Neural cell (in vitro differentiated cells): ENCODE results near the gene CD4. TPM values are rescaled to one million over a fixed set of nuclear protein-coding genes. Genes with fewer than 3 reads are reported as not detected.

Source experiments
- H2AFZ ChIP-seq: fragments of 200-600, 300-800 bp; sonication (generic), shearing (Covaris generic); 2 replicates; pipeline ENCODE4 v1.6.0; 2014; ENCODE audit warnings: low read depth, mild to moderate bottlenecking, antibody characterized with exemption, low read length, moderate library complexity
- H3F3A ChIP-seq: fragments of 200-600 bp; shearing (Covaris generic); 2 replicates; pipeline ENCODE4 v1.6.1; 2016; ENCODE audit warnings: mild to moderate bottlenecking, moderate library complexity, mixed read lengths, antibody characterized with exemption, low read length; ENCODE audit not compliant: insufficient read depth, poor library complexity, severe bottlenecking
- H3K27ac ChIP-seq: fragments of 200-600, 300-800 bp; sonication (generic), shearing (Covaris generic); 2 replicates; pipeline ENCODE4 v1.5.1; 2014; ENCODE audit warnings: mild to moderate bottlenecking, low read length, moderate library complexity
- H3K27me3 ChIP-seq: fragments of 300-800, 200-600 bp; sonication (generic), shearing (Covaris generic); 2 replicates; pipeline ENCODE4 v1.6.0; 2014; ENCODE audit warnings: mild to moderate bottlenecking, low read depth, low read length, moderate library complexity; ENCODE audit not compliant: insufficient read depth
- H3K36me3 ChIP-seq: fragments of 300-800, 200-600 bp; sonication (generic), shearing (Covaris generic); 2 replicates; pipeline ENCODE4 v1.5.1; 2014; ENCODE audit warnings: mild to moderate bottlenecking, antibody characterized with exemption, low read length, moderate library complexity; ENCODE audit not compliant: insufficient read depth
- H3K4me2 ChIP-seq: fragments of 300-800, 200-600 bp; sonication (generic), shearing (Covaris generic); 2 replicates; pipeline ENCODE4 v1.6.0; 2014; ENCODE audit warnings: mild to moderate bottlenecking, low read length
- H3K4me3 ChIP-seq: fragments of 300-800, 200-600 bp; sonication (generic), shearing (Covaris generic); 2 replicates; pipeline ENCODE4 v1.5.1; 2014; ENCODE audit warnings: mild to moderate bottlenecking, low read length, moderate library complexity
- H3K79me2 ChIP-seq: fragments of 200-600 bp; shearing (Covaris generic); replicated peaks from 2 replicates; pipeline ENCODE4 v1.6.0; 2014; ENCODE audit warnings: mild to moderate bottlenecking, low read length, moderate library complexity; ENCODE audit not compliant: insufficient read depth
- H3K9ac ChIP-seq: fragments of 300-800, 200-600 bp; sonication (generic), shearing (Covaris generic); 2 replicates; pipeline ENCODE4 v1.6.1; 2016; ENCODE audit warnings: mild to moderate bottlenecking, low read length, mixed read lengths
- H3K9me2 ChIP-seq: fragments of 200-600 bp; shearing (Covaris generic); 2 replicates; pipeline ENCODE4 v1.6.1; 2016; ENCODE audit warnings: mild to moderate bottlenecking, low read length, mixed read lengths; ENCODE audit not compliant: insufficient read depth
- H3K9me3 ChIP-seq: fragments of 200-600, 300-800 bp; sonication (generic), shearing (Covaris generic); 2 replicates; pipeline ENCODE4 v1.6.1; 2016; ENCODE audit warnings: mild to moderate bottlenecking, mixed run types, low read length, moderate library complexity, mixed read lengths
- H4K20me1 ChIP-seq: fragments of 200-600 bp; shearing (Covaris generic); 2 replicates; pipeline ENCODE4 v1.6.1; 2016; ENCODE audit warnings: mild to moderate bottlenecking, mixed run types; ENCODE audit not compliant: insufficient read depth
- EP300 ChIP-seq: fragments of 450-650 bp; conservative IDR thresholded peaks from 2 replicates; pipeline ENCODE4 v1.6.1; 2014; ENCODE audit warnings: antibody characterized with exemption, mild to moderate bottlenecking, moderate library complexity; ENCODE audit not compliant: poor library complexity, severe bottlenecking
- EZH2 ChIP-seq: fragments of 200-600, 300-800 bp; shearing (Covaris generic), sonication (generic); IDR thresholded peaks from 2 replicates; pipeline ENCODE4 v1.6.1; 2014; ENCODE audit warnings: antibody characterized with exemption, low read length, borderline replicate concordance, mild to moderate bottlenecking; ENCODE audit not compliant: insufficient read depth, poor library complexity, severe bottlenecking
- MXI1 ChIP-seq: fragments of 450-650 bp; conservative IDR thresholded peaks from 2 replicates; pipeline ENCODE4 v1.6.1; 2014; ENCODE audit warnings: antibody characterized with exemption, mild to moderate bottlenecking; ENCODE audit not compliant: poor library complexity, severe bottlenecking
- POLR2AphosphoS5 ChIP-seq: IDR thresholded peaks from 2 replicates; pipeline ENCODE4 v1.6.1; 2012
- RAD21 ChIP-seq: fragments of 450-650 bp; conservative IDR thresholded peaks from 2 replicates; pipeline ENCODE4 v1.6.1; 2014; ENCODE audit warnings: antibody characterized with exemption, mild to moderate bottlenecking, moderate library complexity
- SMC3 ChIP-seq: fragments of 450-650 bp; conservative IDR thresholded peaks from 2 replicates; pipeline ENCODE4 v1.6.1; 2014; ENCODE audit warnings: antibody characterized with exemption, mild to moderate bottlenecking, moderate library complexity; ENCODE audit not compliant: poor library complexity
- TAF1 ChIP-seq: IDR thresholded peaks from 2 replicates; pipeline ENCODE4 v1.6.1; 2012; ENCODE audit warnings: low read depth
- polyA plus RNA-seq: library from polyadenylated mRNA; depleted of rRNA; stranded (reverse); fragments of >200 nt; gene quantifications from 2 replicates; pipeline ENCODE4 v1.2.3, GENCODE V29; 2014
- TF ChIP-seq, protein P1 (sequence below): IDR thresholded peaks from 2 replicates; pipeline ENCODE4 v1.6.1; 2012; ENCODE audit warnings: borderline replicate concordance
- TF ChIP-seq, protein P2 (sequence below): fragments of 450-650 bp; IDR thresholded peaks from 2 replicates; pipeline ENCODE4 v1.5.1; 2014; ENCODE audit warnings: antibody characterized with exemption, mild to moderate bottlenecking, moderate library complexity; ENCODE audit not compliant: poor library complexity, severe bottlenecking

The CD4 gene
- polyA plus RNA-seq, 1 donor from 2014 or later: not detected

DNA sequence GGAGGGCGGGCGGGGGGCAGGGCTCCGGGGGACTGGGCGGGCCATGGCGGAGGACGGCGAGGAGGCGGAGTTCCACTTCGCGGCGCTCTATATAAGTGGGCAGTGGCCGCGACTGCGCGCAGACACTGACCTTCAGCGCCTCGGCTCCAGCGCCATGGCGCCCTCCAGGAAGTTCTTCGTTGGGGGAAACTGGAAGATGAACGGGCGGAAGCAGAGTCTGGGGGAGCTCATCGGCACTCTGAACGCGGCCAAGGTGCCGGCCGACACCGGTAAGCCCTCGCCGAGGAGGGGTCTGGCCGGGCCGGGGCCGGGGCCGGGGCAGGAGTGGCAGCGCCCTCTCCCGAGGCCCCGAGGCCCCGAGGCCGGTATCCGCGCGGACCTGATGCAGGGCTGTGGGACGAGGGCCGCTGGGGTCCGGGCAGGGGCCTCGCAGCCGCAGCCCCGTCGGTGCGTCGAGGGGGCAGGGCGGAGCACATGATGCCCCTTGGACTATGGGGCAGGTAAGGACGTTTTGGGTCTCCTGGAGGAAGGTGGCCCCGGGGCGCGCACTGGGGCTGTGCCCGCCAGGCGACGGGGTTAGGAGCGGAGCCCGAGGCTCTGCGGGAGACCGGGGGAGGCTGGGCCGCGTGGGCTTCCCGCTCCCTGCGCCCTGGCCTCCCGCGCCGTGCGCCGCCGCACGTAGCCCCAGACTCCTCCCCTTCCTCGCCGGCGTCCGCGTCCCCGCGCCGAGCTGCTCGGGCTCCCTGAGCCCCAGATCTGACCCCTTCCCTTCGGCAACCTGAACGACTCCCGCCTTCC is 78.3 kb downstream of the CD4 start, which contains the start of gene TPI1:
TSS of gene TPI1 (plus strand) at position 119 of the 798 bp plus-strand sequence. CDS start at position 155, 36 bp downstream.
- Histone ChIP-seq H3K27me3 (no peaks in the 10 kb centered on the region), H3K36me3 (no peaks in the 10 kb centered on the region), H2AFZ (peak within 1 kb of the TSS; percentile 68), H3K9ac (peak within 1 kb of the TSS; percentile 74), H3K4me2 (peak within 1 kb of the TSS; percentile 89), H3K9me3 (no peaks in the 10 kb centered on the region), H3K4me3 (peak within 1 kb of the TSS; percentile 83), H3K9me2 (no peaks in the 10 kb centered on the region), H3K79me2 (no peaks in the 10 kb centered on the region), H3F3A (peaks cover 3% of the 10 kb centered on the region), H4K20me1 (no peaks in the 10 kb centered on the region), H3K27ac (peak within 1 kb of the TSS; percentile 67)
- TF ChIP-seq MXI1 (peak; percentile 82), EZH2 (no peak), TAF1 (no peak), SMC3 (no peak), EP300 (no peak), POLR2AphosphoS5 (peak; percentile 71), RAD21 (no peak)
- TF ChIP-seq, protein P1, sequence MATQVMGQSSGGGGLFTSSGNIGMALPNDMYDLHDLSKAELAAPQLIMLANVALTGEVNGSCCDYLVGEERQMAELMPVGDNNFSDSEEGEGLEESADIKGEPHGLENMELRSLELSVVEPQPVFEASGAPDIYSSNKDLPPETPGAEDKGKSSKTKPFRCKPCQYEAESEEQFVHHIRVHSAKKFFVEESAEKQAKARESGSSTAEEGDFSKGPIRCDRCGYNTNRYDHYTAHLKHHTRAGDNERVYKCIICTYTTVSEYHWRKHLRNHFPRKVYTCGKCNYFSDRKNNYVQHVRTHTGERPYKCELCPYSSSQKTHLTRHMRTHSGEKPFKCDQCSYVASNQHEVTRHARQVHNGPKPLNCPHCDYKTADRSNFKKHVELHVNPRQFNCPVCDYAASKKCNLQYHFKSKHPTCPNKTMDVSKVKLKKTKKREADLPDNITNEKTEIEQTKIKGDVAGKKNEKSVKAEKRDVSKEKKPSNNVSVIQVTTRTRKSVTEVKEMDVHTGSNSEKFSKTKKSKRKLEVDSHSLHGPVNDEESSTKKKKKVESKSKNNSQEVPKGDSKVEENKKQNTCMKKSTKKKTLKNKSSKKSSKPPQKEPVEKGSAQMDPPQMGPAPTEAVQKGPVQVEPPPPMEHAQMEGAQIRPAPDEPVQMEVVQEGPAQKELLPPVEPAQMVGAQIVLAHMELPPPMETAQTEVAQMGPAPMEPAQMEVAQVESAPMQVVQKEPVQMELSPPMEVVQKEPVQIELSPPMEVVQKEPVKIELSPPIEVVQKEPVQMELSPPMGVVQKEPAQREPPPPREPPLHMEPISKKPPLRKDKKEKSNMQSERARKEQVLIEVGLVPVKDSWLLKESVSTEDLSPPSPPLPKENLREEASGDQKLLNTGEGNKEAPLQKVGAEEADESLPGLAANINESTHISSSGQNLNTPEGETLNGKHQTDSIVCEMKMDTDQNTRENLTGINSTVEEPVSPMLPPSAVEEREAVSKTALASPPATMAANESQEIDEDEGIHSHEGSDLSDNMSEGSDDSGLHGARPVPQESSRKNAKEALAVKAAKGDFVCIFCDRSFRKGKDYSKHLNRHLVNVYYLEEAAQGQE: no peak
- TF ChIP-seq, protein P2, sequence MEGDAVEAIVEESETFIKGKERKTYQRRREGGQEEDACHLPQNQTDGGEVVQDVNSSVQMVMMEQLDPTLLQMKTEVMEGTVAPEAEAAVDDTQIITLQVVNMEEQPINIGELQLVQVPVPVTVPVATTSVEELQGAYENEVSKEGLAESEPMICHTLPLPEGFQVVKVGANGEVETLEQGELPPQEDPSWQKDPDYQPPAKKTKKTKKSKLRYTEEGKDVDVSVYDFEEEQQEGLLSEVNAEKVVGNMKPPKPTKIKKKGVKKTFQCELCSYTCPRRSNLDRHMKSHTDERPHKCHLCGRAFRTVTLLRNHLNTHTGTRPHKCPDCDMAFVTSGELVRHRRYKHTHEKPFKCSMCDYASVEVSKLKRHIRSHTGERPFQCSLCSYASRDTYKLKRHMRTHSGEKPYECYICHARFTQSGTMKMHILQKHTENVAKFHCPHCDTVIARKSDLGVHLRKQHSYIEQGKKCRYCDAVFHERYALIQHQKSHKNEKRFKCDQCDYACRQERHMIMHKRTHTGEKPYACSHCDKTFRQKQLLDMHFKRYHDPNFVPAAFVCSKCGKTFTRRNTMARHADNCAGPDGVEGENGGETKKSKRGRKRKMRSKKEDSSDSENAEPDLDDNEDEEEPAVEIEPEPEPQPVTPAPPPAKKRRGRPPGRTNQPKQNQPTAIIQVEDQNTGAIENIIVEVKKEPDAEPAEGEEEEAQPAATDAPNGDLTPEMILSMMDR: no peak

DNA sequence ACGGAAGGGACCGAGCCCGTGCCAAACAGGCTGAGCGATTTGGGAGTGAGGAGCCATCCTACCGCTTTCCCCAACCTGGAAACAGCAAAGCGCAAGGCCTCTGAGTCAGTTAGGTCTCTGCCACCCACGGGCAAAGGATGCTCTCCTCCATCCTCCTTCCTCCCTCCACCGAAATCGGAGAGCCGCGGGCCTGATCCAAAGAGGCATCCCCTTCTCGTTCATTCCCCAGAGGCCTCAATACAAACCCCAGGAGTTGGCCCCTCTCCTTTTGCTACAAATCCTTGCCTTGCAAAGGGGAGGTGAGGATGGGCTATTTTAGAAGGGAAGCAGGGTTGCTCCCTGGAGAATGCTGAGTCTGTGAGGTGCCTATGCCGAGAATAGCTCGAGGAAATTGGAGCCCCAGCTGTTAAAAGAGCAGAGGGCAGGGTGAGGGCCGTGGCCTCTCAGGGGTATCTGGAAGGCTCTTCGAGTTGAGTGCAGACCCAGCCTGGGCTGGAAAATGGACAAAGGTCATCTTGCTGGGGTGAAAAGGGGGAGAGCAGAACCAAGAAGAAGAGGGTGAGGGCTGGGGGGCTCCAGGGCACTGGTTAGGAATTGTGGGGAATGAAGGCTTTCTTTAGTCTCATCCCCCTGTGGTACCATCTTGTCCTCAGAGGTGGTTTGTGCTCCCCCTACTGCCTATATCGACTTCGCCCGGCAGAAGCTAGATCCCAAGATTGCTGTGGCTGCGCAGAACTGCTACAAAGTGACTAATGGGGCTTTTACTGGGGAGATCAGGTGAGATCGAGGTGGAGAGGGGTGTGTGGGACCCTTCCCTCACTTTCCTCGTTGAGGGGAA is 79.1 kb downstream of the CD4 start:
- Histone ChIP-seq H3K79me2 (no peaks in the 10 kb centered on the region), H3K4me2 (peak overlapping the region; percentile 89), H3K9me2 (no peaks in the 10 kb centered on the region), H3K9ac (peak overlapping the region; percentile 74), H3K27ac (peak overlapping the region; percentile 67), H3K27me3 (no peaks in the 10 kb centered on the region), H3K4me3 (peak overlapping the region; percentile 83), H3F3A (peaks cover 3% of the 10 kb centered on the region), H3K36me3 (no peaks in the 10 kb centered on the region), H3K9me3 (no peaks in the 10 kb centered on the region), H2AFZ (peak overlapping the region; percentile 68), H4K20me1 (no peaks in the 10 kb centered on the region)
- peak; percentile 45 for TF ChIP-seq MXI1
- no peak for TF ChIP-seq RAD21
- TF ChIP-seq, protein P1: peak; percentile 16
